HG03039 (cell line): ENCODE results near the gene CNPY2.

Source experiments
- ATAC-seq: cut with Tn5 transposase; IDR thresholded peaks from one replicate; pipeline ENCODE4 v1.9.1; 2021; ENCODE audit warnings: mild to moderate bottlenecking, moderate library complexity; ENCODE audit not compliant: unreplicated experiment

The CNPY2 gene

DNA sequence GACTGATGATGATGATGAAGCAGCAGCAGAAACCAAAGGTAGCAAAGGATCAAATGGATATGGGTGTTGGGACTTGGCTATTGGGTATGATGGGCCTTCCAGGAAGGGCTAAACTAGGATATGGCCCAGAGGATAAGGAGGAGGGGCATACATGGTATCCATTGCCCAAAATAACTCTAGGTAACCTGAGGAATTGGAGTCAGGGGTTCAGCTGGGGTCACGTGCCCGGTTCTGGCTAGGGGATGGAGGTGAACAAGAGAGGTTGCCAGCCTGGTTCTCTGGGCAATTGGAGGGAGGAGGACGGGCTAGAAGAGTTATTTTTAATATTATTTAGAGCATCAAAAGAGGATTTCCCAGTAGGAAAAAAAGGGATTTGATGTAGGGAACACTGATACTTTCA lies 54.9 kb downstream of the CNPY2 start:
- ATAC-seq: no peak

DNA sequence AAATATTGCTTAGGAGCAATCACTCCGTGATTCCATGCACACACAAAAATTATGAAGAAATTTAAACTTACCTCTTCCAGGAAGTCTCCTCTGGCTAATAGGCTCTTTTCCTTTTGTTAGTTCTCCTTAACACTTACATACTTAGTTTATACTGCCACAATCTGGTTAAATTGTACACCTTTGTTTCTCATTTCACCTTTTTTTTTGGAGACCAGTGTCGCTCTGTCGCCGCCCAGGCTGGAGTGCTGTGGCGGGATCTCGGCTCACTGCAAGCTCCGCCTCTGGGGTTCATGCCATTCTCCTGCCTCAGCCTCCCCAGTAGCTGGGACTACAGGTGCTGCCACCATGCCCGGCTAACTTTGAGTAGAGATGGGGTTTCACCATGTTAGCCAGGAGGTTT lies 55.4 kb downstream of the CNPY2 start:
- no peak for ATAC-seq
